Measurements from ENCODE around the gene BCAS4. TPM values are rescaled to one million over a fixed set of nuclear protein-coding genes. Genes with fewer than 3 reads are reported as not detected.
"Not testable (repeated sequence)": the region's sequence is repeated elsewhere in the genome, so short reads cannot be mapped to it uniquely, and the experiment has no call there.

The BCAS4 gene
- total RNA-seq, 1 donor from 2014 or later = 9.0 TPM

- peaks cover 2% of the 10 kb centered on the region for H3K27me3 Mint-ChIP-seq (ENCODE audit: low read depth)
- no peak overlapping the region for H3K27ac Mint-ChIP-seq (ENCODE audit: unreplicated experiment)
- no peaks in the 10 kb centered on the region for H3K9me3 Mint-ChIP-seq
- DNase-seq (ENCODE audit: low read depth, low spot score) = no peak
- no peaks in the 10 kb centered on the region for H3K36me3 Mint-ChIP-seq (ENCODE audit: low read depth)
- H3K4me1 Mint-ChIP-seq = peaks cover 9% of the 10 kb centered on the region
- no peak for TF ChIP-seq CTCF (conservative IDR thresholded peaks at IDR 0.05)
- no peak overlapping the region for H3K4me3 Mint-ChIP-seq
Observed at GRCh38 chr20:50762045-50762422, 32.8 kb upstream of the BCAS4 start.

GRCh38 chr20:50762435-50763220, 32.2 kb upstream of the BCAS4 start:
- peaks cover 2% of the 10 kb centered on the region for H3K27me3 Mint-ChIP-seq (ENCODE audit: low read depth)
- no peak overlapping the region for H3K4me3 Mint-ChIP-seq
- no peak for DNase-seq (ENCODE audit: low read depth, low spot score)
- TF ChIP-seq CTCF (conservative IDR thresholded peaks at IDR 0.05) = no peak
- H3K27ac Mint-ChIP-seq (ENCODE audit: unreplicated experiment) = no peak overlapping the region
- no peaks in the 10 kb centered on the region for H3K36me3 Mint-ChIP-seq (ENCODE audit: low read depth)
- H3K9me3 Mint-ChIP-seq = no peaks in the 10 kb centered on the region
- peaks cover 15% of the 10 kb centered on the region for H3K4me1 Mint-ChIP-seq

- H3K27ac Mint-ChIP-seq (ENCODE audit: unreplicated experiment); DNase-seq (ENCODE audit: low read depth, low spot score): not testable (repeated sequence)
Observed at GRCh38 chr20:50763550-50764458, 31.1 kb upstream of the BCAS4 start.

GRCh38 chr20:50765251-50765650, 29.6 kb upstream of the BCAS4 start:
- H3K36me3 Mint-ChIP-seq (ENCODE audit: low read depth); DNase-seq (ENCODE audit: low read depth, low spot score); H3K9me3 Mint-ChIP-seq; H3K4me3 Mint-ChIP-seq; H3K27me3 Mint-ChIP-seq (ENCODE audit: low read depth); H3K27ac Mint-ChIP-seq (ENCODE audit: unreplicated experiment): not testable (repeated sequence)
- peaks cover 18% of the 10 kb centered on the region for H3K4me1 Mint-ChIP-seq

More at GRCh38 chr20:50763550-50764458, 31.1 kb upstream of the BCAS4 start:
- not testable (repeated sequence) for H3K4me3 Mint-ChIP-seq; H3K36me3 Mint-ChIP-seq (ENCODE audit: low read depth); H3K9me3 Mint-ChIP-seq; H3K27me3 Mint-ChIP-seq (ENCODE audit: low read depth)
- peaks cover 18% of the 10 kb centered on the region for H3K4me1 Mint-ChIP-seq

GRCh38 chr20:50765674-50766073, 29.2 kb upstream of the BCAS4 start:
- H3K36me3 Mint-ChIP-seq (ENCODE audit: low read depth) = no peaks in the 10 kb centered on the region
- peaks cover 18% of the 10 kb centered on the region for H3K4me1 Mint-ChIP-seq
- H3K9me3 Mint-ChIP-seq = no peaks in the 10 kb centered on the region
- H3K4me3 Mint-ChIP-seq = no peak overlapping the region
- H3K27ac Mint-ChIP-seq (ENCODE audit: unreplicated experiment) = no peak overlapping the region
- DNase-seq (ENCODE audit: low read depth, low spot score) = no peak
- no peak for TF ChIP-seq CTCF (conservative IDR thresholded peaks at IDR 0.05)
- peaks cover 2% of the 10 kb centered on the region for H3K27me3 Mint-ChIP-seq (ENCODE audit: low read depth)

- not testable (repeated sequence) for H3K4me3 Mint-ChIP-seq; H3K9me3 Mint-ChIP-seq; H3K36me3 Mint-ChIP-seq (ENCODE audit: low read depth); H3K27me3 Mint-ChIP-seq (ENCODE audit: low read depth); DNase-seq (ENCODE audit: low read depth, low spot score)
- Mint-ChIP-seq H3K4me1 (peaks cover 16% of the 10 kb centered on the region), H3K27ac (ENCODE audit: unreplicated experiment) (peak overlapping the region; percentile 87)
Observed at GRCh38 chr20:50766955-50767809, 27.7 kb upstream of the BCAS4 start.

GRCh38 chr20:50768991-50769390, 25.9 kb upstream of the BCAS4 start:
- H3K27ac Mint-ChIP-seq (ENCODE audit: unreplicated experiment); H3K9me3 Mint-ChIP-seq; H3K27me3 Mint-ChIP-seq (ENCODE audit: low read depth); DNase-seq (ENCODE audit: low read depth, low spot score); H3K4me3 Mint-ChIP-seq; H3K36me3 Mint-ChIP-seq (ENCODE audit: low read depth): not testable (repeated sequence)
- H3K4me1 Mint-ChIP-seq = peaks cover 16% of the 10 kb centered on the region

GRCh38 chr20:50769551-50770085, 25.2 kb upstream of the BCAS4 start:
- not testable (repeated sequence) for H3K4me3 Mint-ChIP-seq; H3K27me3 Mint-ChIP-seq (ENCODE audit: low read depth); H3K36me3 Mint-ChIP-seq (ENCODE audit: low read depth); DNase-seq (ENCODE audit: low read depth, low spot score); H3K9me3 Mint-ChIP-seq; H3K27ac Mint-ChIP-seq (ENCODE audit: unreplicated experiment)
- peaks cover 16% of the 10 kb centered on the region for H3K4me1 Mint-ChIP-seq

GRCh38 chr20:50771419-50772080, 23.3 kb upstream of the BCAS4 start:
- DNase-seq (ENCODE audit: low read depth, low spot score); H3K4me3 Mint-ChIP-seq; H3K9me3 Mint-ChIP-seq; H3K27me3 Mint-ChIP-seq (ENCODE audit: low read depth); H3K27ac Mint-ChIP-seq (ENCODE audit: unreplicated experiment); H3K36me3 Mint-ChIP-seq (ENCODE audit: low read depth): not testable (repeated sequence)
- H3K4me1 Mint-ChIP-seq = peaks cover 16% of the 10 kb centered on the region

Data from neural crest cell (in vitro differentiated cells).